MM.1S (cell line): ENCODE results near the gene TRIM44.

Experiments used
- CTCF ChIP-seq: fragments of 300-600 bp; sonication (generic); IDR thresholded peaks from 2 replicates; pipeline ENCODE4 v1.5.1; 2016; ENCODE audit warnings: antibody characterized with exemption, low read length, mixed read lengths
- EZH2 ChIP-seq: fragments of 300-600 bp; sonication (generic); optimal IDR thresholded peaks from 2 replicates; pipeline ENCODE3; 2017; ENCODE audit warnings: low read depth, mild to moderate bottlenecking, antibody characterized with exemption, low read length, mixed read lengths
- EZH2phosphoT487 ChIP-seq: fragments of 300-600 bp; sonication (generic); IDR thresholded peaks from 2 replicates; pipeline ENCODE4 v1.6.1; 2018; ENCODE audit warnings: antibody characterized with exemption, low read length

DNA sequence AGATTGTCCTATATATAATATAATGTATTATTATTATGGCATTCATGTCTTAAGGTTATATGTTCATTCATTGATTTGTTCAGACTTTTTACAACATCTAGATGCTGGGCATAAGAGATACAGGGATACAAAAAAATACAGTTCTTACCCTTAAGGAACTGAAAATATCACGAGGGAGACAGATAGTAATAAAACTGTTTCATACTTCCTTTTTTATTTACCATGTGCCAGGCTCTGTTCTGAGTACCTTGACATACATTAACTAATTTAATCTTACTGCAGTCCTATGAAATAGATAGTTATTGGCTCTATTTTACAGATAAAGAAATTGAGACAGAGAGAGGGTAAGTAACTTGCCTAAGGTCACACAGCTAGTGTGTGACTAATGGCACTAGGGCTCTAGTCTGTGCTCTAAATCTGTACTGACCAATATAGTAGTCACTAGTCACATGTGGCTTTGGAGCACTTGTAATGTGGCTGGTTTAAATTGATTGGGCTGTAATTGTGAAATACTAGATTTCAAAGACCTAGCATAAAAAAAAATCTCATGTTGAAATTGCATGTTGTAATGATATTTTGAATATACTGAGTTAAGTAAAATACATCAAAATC is 21.3 kb downstream of the TRIM44 start:
- TF ChIP-seq CTCF (no peak), EZH2phosphoT487 (no peak), EZH2 (no peak)
